GM19351 (cell line): Measurements from ENCODE around the gene AGPAT3.

Source experiments
- ATAC-seq: cut with Tn5 transposase; IDR thresholded peaks from one replicate; pipeline ENCODE4 v1.9.1; 2021; ENCODE audit warnings: mild to moderate bottlenecking, moderate library complexity; ENCODE audit not compliant: unreplicated experiment

Gene AGPAT3

DNA sequence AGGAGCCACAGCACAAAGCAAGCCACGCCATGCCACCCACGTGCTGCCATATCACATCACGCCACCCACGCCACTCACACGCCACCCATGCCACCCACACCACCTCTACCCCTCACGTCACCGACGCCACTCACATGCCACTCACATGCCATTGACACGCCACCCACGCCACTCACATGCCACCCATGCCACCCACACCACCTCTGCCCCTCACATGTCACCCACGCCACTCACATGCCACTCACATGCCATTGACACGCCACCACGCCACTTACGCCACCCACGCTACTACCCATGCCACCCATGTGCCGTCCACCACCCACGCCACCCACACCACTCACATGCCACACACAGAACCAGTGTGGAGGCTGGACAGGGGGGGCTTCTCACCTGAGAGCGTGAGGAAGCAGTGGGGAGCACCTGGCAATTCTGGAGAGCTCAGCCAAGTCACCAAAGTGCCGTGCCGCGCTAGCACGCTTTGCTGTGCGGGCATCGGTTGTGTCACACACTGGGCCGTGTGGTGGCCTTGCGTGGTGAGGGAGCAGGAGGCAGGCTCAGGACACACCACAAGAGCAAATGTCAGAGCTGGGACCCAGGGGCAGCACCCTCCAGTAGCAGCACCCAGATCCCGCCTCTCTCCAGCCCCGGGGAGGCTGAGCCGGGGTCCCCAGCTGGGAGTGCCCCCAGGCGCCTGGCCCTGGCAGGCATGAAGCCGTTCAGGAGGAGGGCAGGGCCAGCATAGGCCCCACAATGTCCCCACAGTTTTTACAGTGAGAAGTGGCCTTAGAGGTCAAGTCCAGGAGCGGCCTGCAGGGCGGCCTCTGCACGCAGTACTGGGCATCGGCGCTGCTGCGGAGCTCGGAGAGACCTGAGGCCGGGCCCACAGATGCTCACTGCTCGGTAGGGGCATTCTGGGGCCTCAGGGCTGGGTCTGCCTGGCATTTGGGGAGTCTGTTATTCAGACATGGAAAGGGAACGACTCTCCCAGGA, 70.0 kb downstream of the AGPAT3 start:
- no peak for ATAC-seq

GRCh38 chr21:43935711-43936110, 70.7 kb downstream of the AGPAT3 start:
- no peak for ATAC-seq

DNA sequence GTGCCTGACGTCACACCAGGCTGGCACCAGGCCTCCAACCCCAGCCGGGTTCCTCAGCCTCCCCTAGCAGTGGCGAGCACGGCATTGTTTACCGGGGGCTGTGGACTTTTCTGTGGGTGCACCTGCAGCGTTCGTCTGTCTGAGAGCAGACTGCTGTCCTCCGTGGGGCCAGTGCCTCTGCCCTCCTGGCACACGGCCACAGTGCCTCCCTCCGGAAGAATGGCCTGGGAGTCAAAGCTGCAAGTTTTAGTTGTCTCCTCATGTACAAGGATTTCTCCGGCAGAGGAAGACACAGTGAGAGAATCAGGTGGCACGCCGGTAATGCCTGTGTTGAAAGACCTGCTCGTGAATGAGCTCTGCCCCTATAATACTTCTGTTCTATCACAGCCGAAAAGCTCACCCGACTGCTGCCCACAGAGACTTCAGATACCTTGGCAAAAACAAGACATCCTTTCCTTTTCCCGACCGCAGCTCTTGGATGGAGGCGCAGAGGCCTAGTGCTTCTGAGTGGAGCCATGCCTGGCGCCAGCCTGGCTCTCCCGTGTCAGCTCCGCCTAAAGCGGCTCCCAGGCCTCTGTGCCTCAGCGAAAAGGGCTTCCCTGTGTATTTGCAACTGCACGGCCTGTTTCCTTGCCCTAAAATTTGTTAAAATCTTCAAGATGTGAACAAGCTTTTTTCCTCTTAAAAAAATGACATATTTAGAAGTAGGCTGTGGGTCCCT, 71.4 kb downstream of the AGPAT3 start:
- no peak for ATAC-seq

DNA sequence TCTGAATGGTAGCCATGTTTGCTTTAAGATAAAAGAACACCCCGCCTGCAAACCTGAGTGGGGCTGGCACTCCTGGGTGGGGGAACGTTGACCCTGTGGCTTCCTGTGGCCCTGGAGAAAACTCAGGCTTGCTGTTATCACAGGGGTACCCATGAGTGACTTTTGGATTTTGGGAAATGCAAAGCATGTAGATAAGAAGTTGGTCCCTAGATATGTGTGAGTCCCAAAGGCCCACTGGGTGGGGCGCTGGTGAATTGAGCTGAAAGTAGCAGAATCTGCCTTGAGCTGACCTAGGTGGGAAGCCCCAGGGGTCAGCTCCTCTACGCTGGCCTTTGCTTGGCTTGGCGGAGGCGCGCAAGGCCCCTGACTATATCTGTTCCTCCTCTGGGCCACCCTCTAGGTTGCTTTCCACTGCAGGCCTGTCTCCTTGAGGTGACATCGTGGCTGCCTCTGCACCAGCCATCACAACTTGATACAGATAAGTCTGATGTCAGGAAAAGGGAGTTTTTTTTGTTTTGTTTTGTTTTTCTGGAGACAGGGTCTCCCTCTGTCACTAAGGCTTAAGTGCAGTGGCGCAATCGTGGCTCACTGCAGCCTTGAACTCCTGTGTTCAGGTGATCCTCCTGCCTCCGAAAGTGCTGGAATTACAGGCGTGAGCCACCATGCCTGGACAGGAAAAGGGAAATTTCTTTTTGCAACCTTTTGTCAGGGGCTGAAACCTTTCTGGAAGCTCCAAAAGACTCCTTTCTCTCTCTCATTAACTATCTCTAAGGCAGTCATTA, 72.2 kb downstream of the AGPAT3 start:
- no peak for ATAC-seq

DNA sequence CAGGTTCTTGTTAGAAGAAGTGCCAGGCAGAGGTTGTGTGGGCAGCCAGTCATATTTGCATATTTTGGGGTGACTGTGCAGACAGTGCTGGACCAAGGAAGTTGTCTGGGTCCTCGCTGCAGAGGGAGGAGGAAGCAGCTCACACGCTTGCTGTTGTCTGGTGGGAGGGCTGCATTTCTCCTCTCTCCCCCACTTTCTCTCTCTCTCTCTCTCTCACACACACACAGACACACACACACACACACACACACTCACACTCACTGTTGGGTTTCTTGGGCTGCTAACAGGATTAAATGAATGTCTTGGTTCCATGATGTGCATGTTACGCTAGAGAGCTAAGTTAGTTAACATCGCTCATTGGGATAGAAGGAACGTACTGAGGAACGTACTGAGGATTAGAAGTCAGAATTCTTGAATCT, 72.9 kb downstream of the AGPAT3 start:
- no peak for ATAC-seq

- ATAC-seq, result peak; percentile 85
These were observed 73.9 kb downstream of the AGPAT3 start for GRCh38 chr21:43938751-43939442.

DNA sequence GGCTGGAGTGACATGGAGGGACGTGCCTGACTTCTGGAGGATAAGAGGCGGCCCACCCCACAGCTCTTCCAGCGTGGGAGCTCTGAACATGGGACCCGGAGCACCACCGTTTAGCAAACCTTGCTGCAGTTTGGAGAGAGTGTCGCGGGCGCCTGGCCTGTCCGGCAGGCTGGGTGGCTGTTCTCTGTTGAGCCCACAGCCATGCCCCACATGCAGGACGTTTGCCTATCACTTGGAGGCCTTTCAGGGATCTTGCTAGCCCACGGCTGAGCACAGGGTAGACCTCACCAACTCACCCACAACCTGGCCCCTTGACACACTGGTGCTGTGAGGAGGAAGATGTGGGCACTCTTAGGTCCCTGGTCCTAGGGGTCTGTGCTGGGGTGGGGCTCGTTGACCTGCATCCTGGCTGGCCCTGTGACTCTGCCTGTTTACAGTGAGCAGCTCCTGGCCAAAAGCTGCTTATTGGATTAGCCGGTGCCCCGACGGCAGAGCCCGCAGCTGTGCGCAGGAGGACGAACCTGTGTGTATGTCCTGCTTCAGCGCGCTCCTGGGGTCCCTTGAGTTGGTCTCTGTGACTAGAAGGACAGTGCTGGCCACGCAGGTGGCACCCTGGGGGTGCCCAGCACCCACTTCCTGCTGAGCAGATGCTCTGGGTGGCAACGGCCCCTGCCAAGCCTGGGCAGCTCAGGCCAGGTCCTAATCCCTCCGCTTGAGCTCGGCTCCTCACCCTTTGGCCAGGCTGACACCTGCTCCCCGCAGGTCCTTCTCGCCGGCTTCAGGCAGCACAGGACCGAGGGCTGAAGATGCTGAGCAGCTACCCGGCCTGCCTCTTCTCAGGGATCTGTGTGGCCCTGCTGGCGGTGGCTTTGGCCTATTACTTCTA, 74.7 kb downstream of the AGPAT3 start:
- no peak for ATAC-seq

- ATAC-seq, result no peak
These were observed 75.5 kb downstream of the AGPAT3 start for GRCh38 chr21:43940329-43941050.

DNA sequence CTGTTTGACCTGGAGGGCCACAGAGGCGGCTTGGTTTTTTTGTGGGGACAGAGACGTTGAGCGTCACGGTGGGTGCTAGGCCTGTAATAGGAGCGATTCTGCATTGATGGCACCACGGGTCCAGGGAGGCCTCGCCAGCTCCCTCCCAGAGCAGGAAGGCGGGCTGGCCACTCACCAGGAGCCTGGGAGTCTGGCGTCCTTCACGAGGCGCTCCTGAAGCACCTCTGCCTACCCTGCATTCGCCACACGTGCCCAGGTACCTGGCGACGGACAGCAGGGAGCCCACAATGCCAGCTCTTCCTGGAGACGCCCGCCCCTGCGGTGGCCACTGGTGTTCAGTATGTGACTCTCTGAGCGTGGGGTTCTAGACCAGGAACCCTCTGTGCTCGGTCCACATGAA, 77.2 kb downstream of the AGPAT3 start:
- no peak for ATAC-seq

DNA sequence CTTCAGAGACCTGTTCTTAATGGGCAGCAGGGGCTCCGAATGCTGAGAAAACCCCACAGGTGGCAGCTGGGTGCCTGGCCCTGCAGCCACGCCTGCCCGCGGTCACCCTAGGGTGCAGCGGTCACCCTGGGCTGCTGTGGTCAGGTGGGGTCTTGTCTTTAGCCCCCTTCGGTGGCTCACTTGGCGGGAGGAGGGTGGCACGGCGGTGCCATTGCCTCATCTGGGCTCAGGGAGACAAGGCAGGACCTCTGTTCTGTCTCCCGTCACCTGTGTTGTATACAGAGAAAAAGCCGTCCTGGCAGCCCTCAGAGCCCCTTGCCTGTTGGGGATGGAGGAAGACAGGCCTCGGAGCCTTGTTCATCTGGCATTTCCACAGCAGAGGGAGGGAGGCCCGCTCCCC, 77.6 kb downstream of the AGPAT3 start:
- no peak for ATAC-seq

GRCh38 chr21:43943512-43944077, 78.6 kb downstream of the AGPAT3 start:
- no peak for ATAC-seq

- ATAC-seq, result no peak
These were observed 79.1 kb downstream of the AGPAT3 start for GRCh38 chr21:43944078-43944633.

DNA sequence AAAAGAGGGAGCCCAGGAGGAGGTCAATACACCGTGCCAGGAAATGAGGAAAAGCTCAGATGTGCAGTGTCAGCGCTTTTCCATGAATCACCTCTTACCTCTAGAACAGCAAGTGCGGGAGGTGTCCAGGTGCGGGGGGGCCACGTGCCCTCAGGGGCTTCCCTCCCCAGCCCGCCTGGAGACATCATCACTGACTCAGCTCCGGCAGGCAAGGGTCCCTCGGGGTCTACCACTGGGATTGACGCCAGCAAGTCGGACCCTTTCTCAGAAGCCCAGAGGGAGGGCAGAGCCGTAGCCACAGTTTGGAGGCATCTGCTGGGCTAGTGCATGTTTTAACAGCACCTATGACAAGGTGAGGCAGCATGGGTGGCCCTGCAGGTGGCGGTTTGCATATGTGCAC, 79.7 kb downstream of the AGPAT3 start:
- ATAC-seq, result no peak

DNA sequence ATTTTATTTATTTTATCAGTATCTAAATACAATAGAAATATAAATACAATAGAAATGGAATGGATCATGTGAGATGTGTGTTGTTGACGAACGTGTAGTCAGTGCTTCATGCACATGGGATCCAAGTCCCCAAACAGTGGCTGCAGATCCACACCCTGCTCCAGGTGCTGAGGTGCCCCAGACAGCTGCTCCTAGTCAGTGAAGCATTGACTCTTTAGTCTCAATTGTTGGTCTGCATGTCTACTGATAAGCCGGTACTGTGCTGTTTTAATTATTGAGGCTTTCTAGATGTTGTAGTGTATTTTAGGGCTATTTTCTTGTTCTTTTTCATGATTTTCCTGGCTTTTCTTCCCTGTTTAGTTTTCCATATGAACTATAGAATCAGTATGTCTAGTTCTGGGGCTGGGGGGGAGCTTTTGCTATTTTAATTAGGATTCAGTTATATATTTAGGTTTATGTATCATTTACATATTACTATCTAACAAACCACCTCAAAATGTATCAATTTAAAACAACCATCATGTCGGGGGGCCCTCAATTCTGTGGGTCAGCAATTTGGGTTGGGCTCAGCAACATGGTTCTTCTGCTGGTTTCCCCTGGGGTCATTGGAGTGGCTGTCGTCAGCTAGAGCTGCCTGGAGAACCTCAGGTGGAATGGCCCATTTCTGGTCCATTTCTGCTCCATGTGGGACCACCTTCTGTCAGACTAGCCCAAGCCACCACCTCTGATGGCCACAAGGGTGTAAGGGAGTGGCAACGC, 83.9 kb downstream of the AGPAT3 start:
- no peak for ATAC-seq

DNA sequence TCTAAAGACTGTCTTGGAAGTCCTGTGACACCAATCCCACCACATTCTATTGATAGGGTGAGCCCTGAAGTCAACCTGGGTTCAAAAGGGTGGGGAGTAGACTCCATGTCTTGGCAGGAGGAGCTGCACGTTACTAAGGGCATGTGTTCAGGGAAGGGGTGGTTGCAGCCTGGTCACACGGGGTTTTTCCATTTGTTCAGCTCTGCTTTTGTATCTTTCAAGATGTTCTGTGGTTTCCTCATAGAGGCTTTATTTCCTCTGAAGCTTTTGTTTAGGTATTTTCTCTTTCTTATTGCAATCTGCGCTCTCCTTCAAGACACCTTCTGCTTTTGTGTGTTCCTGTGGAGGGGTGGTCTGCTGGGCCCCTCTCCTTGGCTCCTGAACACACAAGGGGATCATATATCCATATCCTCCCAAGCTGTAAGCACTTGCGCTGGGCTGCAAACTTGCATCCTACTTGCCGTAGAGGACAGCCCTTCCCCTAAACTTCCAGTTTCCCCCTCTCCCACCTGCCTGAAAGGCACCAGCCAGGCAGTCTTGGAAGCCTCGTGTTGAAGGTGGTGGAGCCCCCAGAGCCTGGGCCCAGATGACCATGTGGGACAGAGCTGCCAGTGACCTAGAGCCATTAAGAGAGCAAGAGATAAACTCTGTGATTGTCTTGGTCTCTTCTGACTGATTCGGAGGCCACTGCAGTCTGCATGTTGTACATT, 84.6 kb downstream of the AGPAT3 start:
- no peak for ATAC-seq

DNA sequence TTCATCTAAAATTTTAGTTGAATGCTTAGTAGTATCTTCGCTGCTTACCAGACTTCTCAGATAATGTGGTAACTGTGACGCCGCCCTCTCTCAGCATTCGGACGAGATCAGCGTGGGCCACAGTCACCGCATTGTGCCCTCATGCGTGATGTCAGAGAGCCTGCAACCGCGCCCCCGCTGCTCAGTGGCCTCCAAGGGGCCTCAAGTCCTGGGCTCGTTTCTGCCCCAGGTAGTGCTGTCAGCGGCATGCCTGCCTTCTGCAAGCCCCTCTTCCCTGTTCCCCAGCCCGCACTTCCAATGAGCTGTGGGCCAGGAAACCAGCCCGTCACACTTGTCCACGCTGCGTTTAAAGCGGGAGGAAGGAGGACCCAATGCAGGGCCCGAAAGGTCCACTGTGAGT, 85.5 kb downstream of the AGPAT3 start:
- ATAC-seq, result no peak

DNA sequence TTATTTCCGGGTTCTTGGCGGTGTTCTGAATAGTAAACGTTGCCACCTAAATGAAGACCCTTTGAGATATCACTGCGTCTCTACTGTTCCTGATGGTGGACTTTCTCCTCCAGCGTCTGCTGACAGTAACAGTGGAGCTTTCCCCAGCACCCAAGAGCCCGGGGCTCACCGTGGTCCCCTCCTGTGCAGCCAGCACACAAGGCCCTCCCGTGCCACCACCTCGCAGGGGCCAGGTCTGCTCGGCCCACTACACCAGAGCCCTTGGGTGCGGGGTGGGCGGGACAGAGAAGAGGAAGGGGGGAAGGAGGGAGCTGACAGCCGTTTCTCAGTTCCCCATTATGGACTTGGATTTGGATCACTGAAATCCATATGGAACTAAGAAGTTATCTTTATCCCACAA, 85.9 kb downstream of the AGPAT3 start:
- no peak for ATAC-seq
